ENCODE results near the gene APOBEC3A. TPM values are rescaled to one million over a fixed set of nuclear protein-coding genes. Genes with fewer than 3 reads are reported as not detected.

Gene APOBEC3A
- total and polyA plus RNA-seq, 2 of the 13 experiments (the other 11 are each of a cell fraction or from before 2014, with no cell fraction given): not detected

DNA sequence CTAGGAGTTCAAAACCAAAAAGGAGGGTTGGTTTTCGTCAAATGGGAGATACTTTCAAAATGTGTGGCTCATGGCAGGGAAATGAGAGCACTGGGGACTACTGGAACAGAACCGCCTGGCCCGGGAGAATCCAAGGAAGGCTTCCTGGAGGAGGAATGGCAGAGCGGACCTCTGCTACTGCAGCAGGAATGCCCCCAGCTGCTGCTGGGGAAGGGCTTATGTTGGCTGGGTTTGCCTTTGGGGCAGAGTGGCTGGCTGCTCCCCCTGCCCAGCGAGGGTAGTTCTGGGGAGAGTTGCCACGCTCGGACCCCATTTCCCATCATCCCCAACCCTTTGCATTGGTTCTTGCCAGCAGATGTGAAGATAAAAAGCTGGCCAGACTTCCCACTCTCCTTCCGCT lies 10.6 kb upstream of the APOBEC3A start:
- Histone ChIP-seq H3K9me3 (ENCODE audit: low read length) (no peaks in the 10 kb centered on the region), H4K20me1 (ENCODE audit: insufficient read depth, low read length) (no peaks in the 10 kb centered on the region), H3K4me2 (ENCODE audit: low read depth, low read length) (no peak overlapping the region), H3K4me1 (ENCODE audit: insufficient read depth, low read length) (no peaks in the 10 kb centered on the region), H3K27ac (ENCODE audit: extremely low read length, insufficient read depth, low read length) (no peak overlapping the region), H3K9ac (ENCODE audit: insufficient read depth, low read depth, low read length) (no peak overlapping the region), H3K36me3 (replicated peaks in 1 of 2; ENCODE audit: control insufficient read depth in 1 of 2, insufficient read depth in 2 of 2, low read length in 2 of 2) (no peaks in the 10 kb centered on the region), H3K79me2 (ENCODE audit: insufficient read depth, low read length) (no peaks in the 10 kb centered on the region), H2AFZ (ENCODE audit: low read length) (no peak overlapping the region), H3K27me3 (ENCODE audit: control insufficient read depth in 1 of 2, insufficient read depth in 2 of 2, low read length in 2 of 2) (peaks cover 0 to 65% of the 10 kb centered on the region in 2 experiments; a peak in 3 of 5 replicates), H3K4me3 (replicated peaks in 1 of 3; ENCODE audit: insufficient read depth in 1 of 3, low read depth in 2 of 3, low read length in 3 of 3) (no peak overlapping the region)
- intact Hi-C loops (cut with micrococcal nuclease; ENCODE audit: unreplicated experiment): no loop called here
- no TSS peak for BruUV-seq (replicated peaks)
- TF ChIP-seq ZNF766 (CRISPR knock-in tag; IDR thresholded peaks at IDR 0.05; ENCODE audit: borderline replicate concordance) (no peak), ERF (CRISPR knock-in tag; IDR thresholded peaks at IDR 0.05) (no peak), ZNF143 (CRISPR knock-in tag; IDR thresholded peaks at IDR 0.05) (no peak), ZNF136 (CRISPR knock-in tag; IDR thresholded peaks at IDR 0.05; ENCODE audit: low read depth) (no peak), ZNF354B (CRISPR knock-in tag; IDR thresholded peaks at IDR 0.05) (no peak)
- TF ChIP-seq, protein P1, sequence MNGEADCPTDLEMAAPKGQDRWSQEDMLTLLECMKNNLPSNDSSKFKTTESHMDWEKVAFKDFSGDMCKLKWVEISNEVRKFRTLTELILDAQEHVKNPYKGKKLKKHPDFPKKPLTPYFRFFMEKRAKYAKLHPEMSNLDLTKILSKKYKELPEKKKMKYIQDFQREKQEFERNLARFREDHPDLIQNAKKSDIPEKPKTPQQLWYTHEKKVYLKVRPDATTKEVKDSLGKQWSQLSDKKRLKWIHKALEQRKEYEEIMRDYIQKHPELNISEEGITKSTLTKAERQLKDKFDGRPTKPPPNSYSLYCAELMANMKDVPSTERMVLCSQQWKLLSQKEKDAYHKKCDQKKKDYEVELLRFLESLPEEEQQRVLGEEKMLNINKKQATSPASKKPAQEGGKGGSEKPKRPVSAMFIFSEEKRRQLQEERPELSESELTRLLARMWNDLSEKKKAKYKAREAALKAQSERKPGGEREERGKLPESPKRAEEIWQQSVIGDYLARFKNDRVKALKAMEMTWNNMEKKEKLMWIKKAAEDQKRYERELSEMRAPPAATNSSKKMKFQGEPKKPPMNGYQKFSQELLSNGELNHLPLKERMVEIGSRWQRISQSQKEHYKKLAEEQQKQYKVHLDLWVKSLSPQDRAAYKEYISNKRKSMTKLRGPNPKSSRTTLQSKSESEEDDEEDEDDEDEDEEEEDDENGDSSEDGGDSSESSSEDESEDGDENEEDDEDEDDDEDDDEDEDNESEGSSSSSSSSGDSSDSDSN (CRISPR knock-in tag; IDR thresholded peaks at IDR 0.05): no peak
- TF ChIP-seq, protein P2, sequence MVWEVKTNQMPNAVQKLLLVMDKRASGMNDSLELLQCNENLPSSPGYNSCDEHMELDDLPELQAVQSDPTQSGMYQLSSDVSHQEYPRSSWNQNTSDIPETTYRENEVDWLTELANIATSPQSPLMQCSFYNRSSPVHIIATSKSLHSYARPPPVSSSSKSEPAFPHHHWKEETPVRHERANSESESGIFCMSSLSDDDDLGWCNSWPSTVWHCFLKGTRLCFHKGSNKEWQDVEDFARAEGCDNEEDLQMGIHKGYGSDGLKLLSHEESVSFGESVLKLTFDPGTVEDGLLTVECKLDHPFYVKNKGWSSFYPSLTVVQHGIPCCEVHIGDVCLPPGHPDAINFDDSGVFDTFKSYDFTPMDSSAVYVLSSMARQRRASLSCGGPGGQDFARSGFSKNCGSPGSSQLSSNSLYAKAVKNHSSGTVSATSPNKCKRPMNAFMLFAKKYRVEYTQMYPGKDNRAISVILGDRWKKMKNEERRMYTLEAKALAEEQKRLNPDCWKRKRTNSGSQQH (CRISPR knock-in tag; IDR thresholded peaks at IDR 0.05; ENCODE audit: low read depth): no peak
- CTCF ChIA-PET (ENCODE audit: low intra/inter-chr PET ratio, low total read pairs): no interaction called here
- 56% methylated on average over 5 of the region's 8 CpGs for WGBS (ENCODE audit: low lambda C conversion rate)
- in situ Hi-C loops (cut with HindIII; ENCODE audit: extremely low pct_ligation_motif_present, low pct_unique_long_range_greater_than_20kb): no loop called here
- no peak for DNase-seq (ENCODE audit: low spot score)
- POLR2A ChIA-PET: no interaction called here
- FAIRE-seq: no peak
- ATAC-seq: no peak
